Testis (tissue), 2 donors: ENCODE results near the gene INO80E.

Source experiments
- POLR2A ChIP-seq: fragments of 450-650 bp; IDR thresholded peaks from one replicate; pipeline ENCODE4 v1.6.1; 2017; ENCODE audit warnings: antibody characterized with exemption, mild to moderate bottlenecking, moderate library complexity
- TF ChIP-seq, protein P1 (sequence below), 3 experiments: fragments of 450-650 bp in 2 of 3; fragments of 200-600 bp in 1 of 3; sonication (generic) in 1 of 3; IDR thresholded peaks; one replicate each; pipeline ENCODE4 v1.5.1; 2016 to 2019; ENCODE audit warnings: antibody characterized with exemption in 3 of 3, mild to moderate bottlenecking in 2 of 3, moderate library complexity in 1 of 3

DNA sequence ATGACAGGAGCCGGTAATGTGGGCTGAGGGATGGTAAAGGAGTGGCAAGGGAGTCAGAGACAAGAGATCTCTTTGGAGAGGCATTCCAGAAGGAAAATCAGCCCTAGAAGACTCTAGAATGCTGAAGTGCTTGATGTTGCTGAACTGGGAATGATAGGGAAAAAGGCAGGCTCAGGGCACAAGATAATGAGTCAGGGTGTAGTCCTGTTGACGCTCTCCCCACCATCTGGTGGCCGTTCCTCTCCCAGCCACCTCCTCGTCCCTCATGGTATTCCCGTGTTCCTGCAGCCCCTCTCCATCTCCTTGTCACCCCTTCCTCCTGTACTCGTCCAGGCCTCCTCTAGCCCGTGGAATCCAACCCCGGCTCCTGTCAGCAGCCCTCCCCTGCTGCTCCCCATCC is 58.4 kb downstream of the INO80E start:
- TF ChIP-seq, protein P1, sequence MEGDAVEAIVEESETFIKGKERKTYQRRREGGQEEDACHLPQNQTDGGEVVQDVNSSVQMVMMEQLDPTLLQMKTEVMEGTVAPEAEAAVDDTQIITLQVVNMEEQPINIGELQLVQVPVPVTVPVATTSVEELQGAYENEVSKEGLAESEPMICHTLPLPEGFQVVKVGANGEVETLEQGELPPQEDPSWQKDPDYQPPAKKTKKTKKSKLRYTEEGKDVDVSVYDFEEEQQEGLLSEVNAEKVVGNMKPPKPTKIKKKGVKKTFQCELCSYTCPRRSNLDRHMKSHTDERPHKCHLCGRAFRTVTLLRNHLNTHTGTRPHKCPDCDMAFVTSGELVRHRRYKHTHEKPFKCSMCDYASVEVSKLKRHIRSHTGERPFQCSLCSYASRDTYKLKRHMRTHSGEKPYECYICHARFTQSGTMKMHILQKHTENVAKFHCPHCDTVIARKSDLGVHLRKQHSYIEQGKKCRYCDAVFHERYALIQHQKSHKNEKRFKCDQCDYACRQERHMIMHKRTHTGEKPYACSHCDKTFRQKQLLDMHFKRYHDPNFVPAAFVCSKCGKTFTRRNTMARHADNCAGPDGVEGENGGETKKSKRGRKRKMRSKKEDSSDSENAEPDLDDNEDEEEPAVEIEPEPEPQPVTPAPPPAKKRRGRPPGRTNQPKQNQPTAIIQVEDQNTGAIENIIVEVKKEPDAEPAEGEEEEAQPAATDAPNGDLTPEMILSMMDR (IDR thresholded peaks at IDR 0.05): no peak
- no peak for TF ChIP-seq POLR2A
